ENCODE measurements around the gene SULT1E1. TPM values are rescaled to one million over a fixed set of nuclear protein-coding genes. Genes with fewer than 3 reads are reported as not detected.

The SULT1E1 gene
- total RNA-seq, 1 experiment from 2014 or later, result not detected

GRCh38 chr4:69860521-69861298 is 765 bp upstream of the SULT1E1 start:
- no peaks in the 10 kb centered on the region for H3K36me3 Mint-ChIP-seq
- CTCF ChIA-PET, result no interaction called here
- ATAC-seq (no peak), DNase-seq (ENCODE audit: low spot score) (no peak)
- POLR2A ChIA-PET, result no interaction called here
- H3K27me3 Mint-ChIP-seq (ENCODE audit: low read depth), result no peaks in the 10 kb centered on the region
- TF ChIP-seq, protein P1, sequence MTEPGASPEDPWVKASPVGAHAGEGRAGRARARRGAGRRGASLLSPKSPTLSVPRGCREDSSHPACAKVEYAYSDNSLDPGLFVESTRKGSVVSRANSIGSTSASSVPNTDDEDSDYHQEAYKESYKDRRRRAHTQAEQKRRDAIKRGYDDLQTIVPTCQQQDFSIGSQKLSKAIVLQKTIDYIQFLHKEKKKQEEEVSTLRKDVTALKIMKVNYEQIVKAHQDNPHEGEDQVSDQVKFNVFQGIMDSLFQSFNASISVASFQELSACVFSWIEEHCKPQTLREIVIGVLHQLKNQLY (CRISPR knock-in tag; IDR thresholded peaks at IDR 0.05), result no peak
- no peak for TF ChIP-seq ZNF396 (CRISPR knock-in tag; IDR thresholded peaks at IDR 0.05; ENCODE audit: borderline replicate concordance)
- no peak for TF ChIP-seq FOXJ3 (CRISPR knock-in tag; IDR thresholded peaks at IDR 0.05; ENCODE audit: borderline replicate concordance)
- no peak for TF ChIP-seq GTF2I (CRISPR knock-in tag; conservative IDR thresholded peaks at IDR 0.05)
- TF ChIP-seq E2F1 (CRISPR knock-in tag; IDR thresholded peaks at IDR 0.05), result no peak
- no peak for TF ChIP-seq ZNF121 (CRISPR knock-in tag; IDR thresholded peaks at IDR 0.05)
- TF ChIP-seq, protein P2, sequence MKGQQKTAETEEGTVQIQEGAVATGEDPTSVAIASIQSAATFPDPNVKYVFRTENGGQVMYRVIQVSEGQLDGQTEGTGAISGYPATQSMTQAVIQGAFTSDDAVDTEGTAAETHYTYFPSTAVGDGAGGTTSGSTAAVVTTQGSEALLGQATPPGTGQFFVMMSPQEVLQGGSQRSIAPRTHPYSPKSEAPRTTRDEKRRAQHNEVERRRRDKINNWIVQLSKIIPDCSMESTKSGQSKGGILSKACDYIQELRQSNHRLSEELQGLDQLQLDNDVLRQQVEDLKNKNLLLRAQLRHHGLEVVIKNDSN (CRISPR knock-in tag; IDR thresholded peaks at IDR 0.05), result no peak
- TF ChIP-seq MXD4 (CRISPR knock-in tag; IDR thresholded peaks at IDR 0.05; ENCODE audit: borderline replicate concordance), result no peak
- no peak for TF ChIP-seq GRHL2 (CRISPR knock-in tag; IDR thresholded peaks at IDR 0.05; ENCODE audit: insufficient replicate concordance, severe bottlenecking)
- TF ChIP-seq, protein P3, sequence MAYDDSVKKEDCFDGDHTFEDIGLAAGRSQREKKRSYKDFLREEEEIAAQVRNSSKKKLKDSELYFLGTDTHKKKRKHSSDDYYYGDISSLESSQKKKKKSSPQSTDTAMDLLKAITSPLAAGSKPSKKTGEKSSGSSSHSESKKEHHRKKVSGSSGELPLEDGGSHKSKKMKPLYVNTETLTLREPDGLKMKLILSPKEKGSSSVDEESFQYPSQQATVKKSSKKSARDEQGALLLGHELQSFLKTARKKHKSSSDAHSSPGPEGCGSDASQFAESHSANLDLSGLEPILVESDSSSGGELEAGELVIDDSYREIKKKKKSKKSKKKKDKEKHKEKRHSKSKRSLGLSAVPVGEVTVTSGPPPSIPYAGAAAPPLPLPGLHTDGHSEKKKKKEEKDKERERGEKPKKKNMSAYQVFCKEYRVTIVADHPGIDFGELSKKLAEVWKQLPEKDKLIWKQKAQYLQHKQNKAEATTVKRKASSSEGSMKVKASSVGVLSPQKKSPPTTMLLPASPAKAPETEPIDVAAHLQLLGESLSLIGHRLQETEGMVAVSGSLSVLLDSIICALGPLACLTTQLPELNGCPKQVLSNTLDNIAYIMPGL (CRISPR knock-in tag; IDR thresholded peaks at IDR 0.05), result no peak
- no peaks in the 10 kb centered on the region for H3K9me3 Mint-ChIP-seq
- no peaks in the 10 kb centered on the region for H3K4me1 Mint-ChIP-seq
- no peak overlapping the region for H3K4me3 Mint-ChIP-seq
- H3K27ac Mint-ChIP-seq, result no peak overlapping the region

DNA sequence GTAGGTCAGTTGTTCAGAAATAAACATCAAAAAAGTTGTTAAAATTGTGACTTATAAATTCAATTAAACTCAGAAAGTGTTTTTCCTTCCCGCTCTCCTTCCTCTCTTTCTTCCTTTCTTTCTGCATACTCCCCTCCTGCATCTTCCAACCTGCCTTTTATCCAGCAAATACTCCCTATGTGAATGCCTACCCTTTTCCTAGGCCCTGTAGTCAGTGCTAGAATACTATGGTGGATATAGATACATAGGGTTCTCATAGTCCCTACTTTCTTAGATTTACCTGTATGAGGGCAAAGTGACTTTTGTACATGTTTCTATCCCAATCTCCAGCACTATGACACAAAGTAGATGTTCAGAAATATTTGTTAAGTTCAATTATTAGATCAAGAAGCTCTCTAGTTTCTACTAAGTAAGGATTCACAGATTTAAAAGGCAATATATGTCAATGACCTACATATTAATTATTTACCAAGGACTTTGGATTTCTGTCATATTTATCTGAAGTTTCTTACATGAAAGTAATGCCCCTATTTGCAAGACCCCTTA is 732 bp downstream of the SULT1E1 start:
- Mint-ChIP-seq H3K9me3 (no peaks in the 10 kb centered on the region), H3K27ac (no peak overlapping the region), H3K4me3 (no peak overlapping the region), H3K36me3 (no peaks in the 10 kb centered on the region), H3K27me3 (ENCODE audit: low read depth) (no peaks in the 10 kb centered on the region), H3K4me1 (no peaks in the 10 kb centered on the region)
- TF ChIP-seq ZNF219 (CRISPR knock-in tag; IDR thresholded peaks at IDR 0.05; ENCODE audit: borderline replicate concordance) (no peak), ZNF416 (CRISPR knock-in tag; IDR thresholded peaks at IDR 0.05) (no peak), KAT7 (CRISPR knock-in tag; IDR thresholded peaks at IDR 0.05; ENCODE audit: borderline replicate concordance) (no peak), FOXK1 (CRISPR knock-in tag; IDR thresholded peaks at IDR 0.05) (no peak), NR2C2 (CRISPR knock-in tag; IDR thresholded peaks at IDR 0.05) (no peak), JUN (CRISPR knock-in tag; IDR thresholded peaks at IDR 0.05) (no peak), MAX (CRISPR knock-in tag; IDR thresholded peaks at IDR 0.05) (no peak)
- TF ChIP-seq, protein P4, sequence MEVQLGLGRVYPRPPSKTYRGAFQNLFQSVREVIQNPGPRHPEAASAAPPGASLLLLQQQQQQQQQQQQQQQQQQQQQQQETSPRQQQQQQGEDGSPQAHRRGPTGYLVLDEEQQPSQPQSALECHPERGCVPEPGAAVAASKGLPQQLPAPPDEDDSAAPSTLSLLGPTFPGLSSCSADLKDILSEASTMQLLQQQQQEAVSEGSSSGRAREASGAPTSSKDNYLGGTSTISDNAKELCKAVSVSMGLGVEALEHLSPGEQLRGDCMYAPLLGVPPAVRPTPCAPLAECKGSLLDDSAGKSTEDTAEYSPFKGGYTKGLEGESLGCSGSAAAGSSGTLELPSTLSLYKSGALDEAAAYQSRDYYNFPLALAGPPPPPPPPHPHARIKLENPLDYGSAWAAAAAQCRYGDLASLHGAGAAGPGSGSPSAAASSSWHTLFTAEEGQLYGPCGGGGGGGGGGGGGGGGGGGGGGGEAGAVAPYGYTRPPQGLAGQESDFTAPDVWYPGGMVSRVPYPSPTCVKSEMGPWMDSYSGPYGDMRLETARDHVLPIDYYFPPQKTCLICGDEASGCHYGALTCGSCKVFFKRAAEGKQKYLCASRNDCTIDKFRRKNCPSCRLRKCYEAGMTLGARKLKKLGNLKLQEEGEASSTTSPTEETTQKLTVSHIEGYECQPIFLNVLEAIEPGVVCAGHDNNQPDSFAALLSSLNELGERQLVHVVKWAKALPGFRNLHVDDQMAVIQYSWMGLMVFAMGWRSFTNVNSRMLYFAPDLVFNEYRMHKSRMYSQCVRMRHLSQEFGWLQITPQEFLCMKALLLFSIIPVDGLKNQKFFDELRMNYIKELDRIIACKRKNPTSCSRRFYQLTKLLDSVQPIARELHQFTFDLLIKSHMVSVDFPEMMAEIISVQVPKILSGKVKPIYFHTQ (CRISPR knock-in tag; IDR thresholded peaks at IDR 0.05), result no peak
- no peak for DNase-seq (ENCODE audit: low spot score)
- ChIA-PET CTCF (no interaction called here), POLR2A (no interaction called here)
- ATAC-seq, result no peak
